Stimulated activated CD4-positive, alpha-beta T cell treated with anti-CD3 and anti-CD28 coated beads, TNF-alpha, amount 100 ng/mL, for 4 hours (primary cell): ENCODE data around the gene PBX1.
"Not testable (repeated sequence)": the region's sequence is repeated elsewhere in the genome, so short reads cannot be mapped to it uniquely, and the experiment has no call there.

Experiments used
- DNase-seq, 3 experiments: peaks; one replicate each; pipeline ENCODE4 v3.0.0-alpha.2; 2020; ENCODE audit warnings: low read depth in 3 of 3

Gene PBX1

GRCh38 chr1:164640686-164641352 is 81.8 kb downstream of the PBX1 start:
- DNase-seq = no peak

GRCh38 chr1:164641353-164641730 is 82.4 kb downstream of the PBX1 start:
- no peak for DNase-seq

GRCh38 chr1:164643018-164643417 is 84.0 kb downstream of the PBX1 start:
- DNase-seq = no peak

- DNase-seq = no peak
These were observed 85.3 kb downstream of the PBX1 start for GRCh38 chr1:164644268-164644667.

GRCh38 chr1:164644774-164645644 is 86.0 kb downstream of the PBX1 start:
- DNase-seq = no peak

- no peak for DNase-seq
These were observed 86.9 kb downstream of the PBX1 start for GRCh38 chr1:164645921-164646320.

GRCh38 chr1:164647211-164647610 is 88.2 kb downstream of the PBX1 start:
- DNase-seq = no peak

- no peak for DNase-seq
These were observed 89.7 kb downstream of the PBX1 start for GRCh38 chr1:164648636-164649035.

GRCh38 chr1:164649146-164649545 is 90.2 kb downstream of the PBX1 start:
- no peak for DNase-seq

GRCh38 chr1:164650531-164650930 is 91.5 kb downstream of the PBX1 start:
- no peak for DNase-seq

- no peak for DNase-seq
These were observed 92.5 kb downstream of the PBX1 start for GRCh38 chr1:164651351-164651951.

- not testable (repeated sequence) for DNase-seq
These were observed 94.0 kb downstream of the PBX1 start for GRCh38 chr1:164652969-164653368.

GRCh38 chr1:164653705-164654104 is 94.7 kb downstream of the PBX1 start:
- DNase-seq = no peak

- no peak for DNase-seq
These were observed 95.2 kb downstream of the PBX1 start for GRCh38 chr1:164654200-164654599.

GRCh38 chr1:164658864-164659263 is 99.9 kb downstream of the PBX1 start:
- no peak for DNase-seq

- no peak for DNase-seq
These were observed 100.8 kb downstream of the PBX1 start for GRCh38 chr1:164659621-164660411.

GRCh38 chr1:164660412-164660772 is 101.4 kb downstream of the PBX1 start:
- no peak for DNase-seq

GRCh38 chr1:164660775-164661174 is 101.8 kb downstream of the PBX1 start:
- DNase-seq = no peak

GRCh38 chr1:164662462-164662861 is 103.5 kb downstream of the PBX1 start:
- DNase-seq = no peak

GRCh38 chr1:164662955-164663354 is 104.0 kb downstream of the PBX1 start:
- DNase-seq = no peak

GRCh38 chr1:164664127-164664526 is 105.1 kb downstream of the PBX1 start:
- DNase-seq = no peak

- DNase-seq = no peak
These were observed 108.0 kb downstream of the PBX1 start for GRCh38 chr1:164667001-164667400.
